Activated gamma-delta T cell (primary cell): Measurements from ENCODE around the gene MAMDC2.

Experiments used
- DNase-seq: peaks from one replicate; lab custom pipeline; 2025; lab: John Stamatoyannopoulos, UW

Gene MAMDC2

DNA sequence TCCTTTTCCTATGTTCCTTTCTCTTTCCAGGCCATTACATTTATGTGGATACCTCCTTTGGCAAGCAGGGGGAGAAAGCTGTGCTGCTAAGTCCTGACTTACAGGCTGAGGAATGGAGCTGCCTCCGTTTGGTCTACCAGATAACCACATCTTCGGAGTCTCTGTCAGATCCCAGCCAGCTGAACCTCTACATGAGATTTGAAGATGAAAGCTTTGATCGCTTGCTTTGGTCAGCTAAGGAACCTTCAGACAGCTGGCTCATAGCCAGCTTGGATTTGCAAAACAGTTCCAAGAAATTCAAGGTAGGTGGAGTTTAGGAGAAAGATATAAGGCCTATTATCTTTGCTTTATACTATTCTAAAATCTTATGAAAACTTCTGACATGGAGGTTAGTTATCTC is 64.5 kb downstream of the MAMDC2 start:
- DNase-seq: no peak

DNA sequence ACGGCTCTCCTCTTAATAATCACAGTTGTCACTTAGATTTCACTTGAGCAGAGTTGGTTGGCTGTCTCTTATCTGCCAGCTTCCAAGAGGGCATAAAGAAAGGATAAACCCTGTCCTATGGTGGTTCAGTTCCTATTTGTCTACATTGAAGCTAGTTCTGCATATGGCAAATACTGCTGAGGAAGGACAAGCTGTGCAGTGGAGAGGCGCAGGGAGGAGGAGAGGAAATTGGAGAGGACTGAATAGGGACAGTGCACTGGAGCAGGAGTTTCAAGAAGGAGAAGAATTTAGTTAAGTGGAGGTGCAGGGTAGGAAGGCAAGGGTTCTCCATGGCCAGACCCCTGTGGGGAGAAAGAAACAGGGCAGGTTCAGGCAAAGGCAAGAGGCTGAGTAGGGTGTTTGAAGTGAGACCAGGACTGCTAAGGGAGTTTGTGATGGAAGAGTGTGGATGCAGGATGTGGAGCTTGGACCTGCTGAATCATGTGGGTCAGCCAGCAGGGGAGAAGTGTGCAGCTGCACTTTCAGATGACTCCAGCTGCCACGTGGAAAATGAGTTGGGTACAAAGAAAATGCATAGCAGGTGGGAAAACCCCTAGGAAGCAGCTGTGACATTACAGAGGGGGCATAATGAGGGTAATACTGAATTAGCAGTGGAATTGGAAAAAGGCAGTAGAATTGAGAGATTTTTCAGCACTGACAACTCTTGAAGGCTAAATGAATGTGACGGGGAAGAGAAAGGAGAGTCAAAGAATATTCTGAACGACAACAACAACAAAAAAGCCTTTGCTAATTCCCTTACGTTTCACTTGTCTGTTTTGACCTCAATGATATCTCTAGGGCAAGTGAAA is 66.8 kb downstream of the MAMDC2 start:
- DNase-seq: no peak

DNA sequence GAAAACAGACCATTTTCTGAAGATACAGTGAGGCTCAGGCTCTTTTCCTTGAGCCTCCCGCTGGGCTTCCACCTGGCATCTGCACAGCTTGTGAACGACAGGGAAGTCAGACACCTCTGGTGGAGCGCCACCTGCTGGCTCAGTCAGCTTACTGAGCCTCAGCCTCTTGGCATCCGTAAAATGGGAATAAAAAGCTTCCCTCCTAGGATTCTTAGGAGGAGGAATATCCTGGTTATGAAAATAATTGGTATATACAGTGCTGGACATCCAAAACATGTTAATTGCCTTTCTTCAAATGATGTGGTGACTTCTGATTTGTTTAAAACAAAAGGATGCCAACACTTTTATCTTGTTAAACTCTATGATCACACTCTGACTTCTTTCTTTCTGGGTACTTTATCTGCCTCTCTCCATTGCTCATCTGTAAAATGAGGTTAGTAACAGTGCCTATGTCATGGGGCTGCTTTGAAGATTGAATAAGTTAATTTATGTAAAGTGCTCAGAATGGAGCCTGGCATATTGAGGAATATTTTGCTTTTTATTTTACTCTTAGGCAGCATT is 67.5 kb downstream of the MAMDC2 start:
- no peak for DNase-seq

DNA sequence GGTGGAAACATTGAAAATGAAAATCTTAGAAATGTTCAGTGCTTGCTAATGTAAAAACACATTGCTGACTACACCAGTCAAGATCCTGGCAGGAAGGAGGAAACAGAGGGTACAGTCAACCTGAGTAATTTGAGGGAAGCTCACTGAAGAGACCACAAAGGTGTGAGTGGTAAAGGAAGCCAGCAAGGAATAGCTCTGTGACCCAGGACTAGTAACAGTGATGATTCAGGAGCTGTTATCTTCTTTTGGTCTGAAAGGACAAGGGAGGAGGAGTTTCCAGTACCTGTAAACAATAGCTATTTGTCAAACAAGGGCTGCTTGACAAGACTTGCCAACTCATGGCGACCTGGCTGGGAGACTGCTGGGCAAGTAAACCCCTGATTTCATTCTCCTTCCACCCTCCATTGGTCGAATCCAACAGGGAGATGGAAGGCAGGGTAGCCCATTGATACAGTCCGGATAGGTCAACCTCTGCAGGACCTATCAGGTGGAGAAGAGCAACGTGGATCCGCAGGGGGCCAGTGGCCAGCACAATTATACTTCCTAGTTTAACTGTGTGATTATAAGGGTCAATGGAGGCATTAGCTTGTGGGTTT is 68.1 kb downstream of the MAMDC2 start:
- DNase-seq: no peak

DNA sequence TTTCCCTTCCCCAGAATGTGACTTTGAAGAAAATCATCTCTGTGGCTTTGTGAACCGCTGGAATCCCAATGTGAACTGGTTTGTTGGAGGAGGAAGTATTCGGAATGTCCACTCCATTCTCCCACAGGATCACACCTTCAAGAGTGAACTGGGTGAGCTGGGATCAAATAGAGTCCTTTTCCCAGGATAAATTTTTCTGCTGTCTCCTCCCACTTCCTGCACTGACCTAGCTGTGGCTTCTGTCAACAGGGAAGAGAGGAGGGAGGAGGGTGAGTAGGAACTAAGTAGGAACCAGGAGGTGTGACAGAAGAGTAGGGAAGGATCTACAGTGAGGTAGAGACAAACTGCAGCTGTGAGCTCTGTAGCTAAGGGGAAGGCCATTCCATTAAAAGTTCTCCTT is 69.3 kb downstream of the MAMDC2 start:
- DNase-seq: no peak

DNA sequence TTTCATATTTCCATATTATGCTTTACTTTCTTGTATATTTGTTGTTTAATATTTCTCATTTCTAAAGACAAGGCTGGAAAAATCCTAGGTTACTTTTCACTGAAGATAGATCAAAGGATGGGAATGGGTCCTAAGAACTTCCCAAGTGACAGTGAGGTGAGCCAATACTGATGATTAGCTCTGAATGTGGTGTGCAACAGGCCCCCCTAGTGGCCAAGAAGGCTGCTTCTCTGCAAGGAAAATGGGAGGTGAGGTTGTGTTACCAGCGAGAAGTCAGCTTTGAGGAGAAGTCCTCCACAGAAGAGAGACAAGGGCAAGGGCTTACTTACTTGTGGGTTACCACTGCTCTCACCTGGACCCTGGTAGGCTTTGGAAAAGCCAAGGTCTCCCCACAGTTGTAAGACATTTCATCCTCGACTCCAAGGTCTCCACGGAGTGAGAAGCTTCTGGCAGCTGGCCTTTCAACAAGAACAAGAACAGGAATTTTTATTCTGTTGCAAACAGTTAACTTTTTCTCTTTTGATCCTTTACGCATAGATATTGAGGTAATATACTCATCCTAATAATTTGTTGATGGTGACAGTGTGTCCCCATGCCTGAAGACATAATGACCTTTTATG is 69.9 kb downstream of the MAMDC2 start:
- DNase-seq: no peak

DNA sequence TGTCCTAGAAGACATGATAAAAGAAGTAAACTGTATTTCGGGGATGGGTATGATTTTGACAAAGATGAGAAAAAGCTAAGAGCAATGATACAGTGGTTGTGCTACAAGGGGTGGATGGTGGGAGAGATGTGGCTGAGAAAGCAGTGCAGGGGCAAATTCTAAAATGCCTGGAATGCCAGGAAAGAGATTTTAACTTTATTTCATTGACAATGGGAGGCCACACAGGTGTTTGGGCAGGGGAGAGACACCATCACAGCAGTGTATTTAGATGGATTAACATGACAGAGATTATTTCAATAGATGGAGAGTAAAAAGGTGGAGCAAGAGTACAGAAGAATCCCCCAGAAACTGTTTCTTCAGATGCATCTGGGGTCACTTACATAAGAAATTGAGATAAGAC is 71.2 kb downstream of the MAMDC2 start:
- no peak for DNase-seq

DNA sequence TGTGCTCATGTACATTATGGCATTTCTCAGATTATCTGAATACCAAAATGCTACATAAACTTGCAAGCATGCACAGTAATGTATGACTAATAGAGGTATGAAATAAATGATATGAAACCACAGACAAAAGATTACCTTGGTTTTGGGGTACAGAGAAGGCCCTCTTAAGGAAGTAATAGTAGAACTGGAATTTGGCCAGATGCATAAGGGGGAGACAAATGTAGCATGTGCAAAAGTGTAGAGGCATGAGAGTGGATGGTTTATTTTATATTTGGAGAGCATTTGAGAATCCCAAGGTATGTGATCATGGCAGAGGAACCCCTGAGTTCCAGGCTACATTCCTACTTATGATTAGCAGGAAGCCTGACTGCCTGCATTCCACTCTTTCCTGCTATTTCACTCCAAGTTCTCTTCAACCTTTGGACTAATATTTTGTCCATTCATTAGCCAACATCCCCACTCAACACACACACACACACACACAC is 74.2 kb downstream of the MAMDC2 start:
- no peak for DNase-seq

DNA sequence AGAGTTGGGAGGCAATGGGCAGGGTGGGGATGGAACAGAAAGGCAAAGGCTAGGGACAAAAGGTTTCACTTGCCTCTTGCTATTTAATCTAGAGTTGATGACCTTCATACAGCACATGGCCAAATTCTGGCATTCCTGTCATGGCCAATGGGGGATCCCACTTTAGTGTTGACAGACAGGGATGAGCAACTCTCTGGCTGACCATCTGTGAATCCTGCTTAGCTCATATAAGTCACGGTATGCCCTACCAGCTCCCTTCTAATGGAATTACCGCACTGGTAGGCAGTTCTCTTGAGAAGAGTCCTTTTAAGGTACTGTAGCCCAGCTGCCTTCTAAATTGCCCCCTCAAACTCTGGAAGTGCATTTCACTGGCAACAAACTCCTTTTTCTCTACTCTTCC is 76.1 kb downstream of the MAMDC2 start:
- DNase-seq: no peak

DNA sequence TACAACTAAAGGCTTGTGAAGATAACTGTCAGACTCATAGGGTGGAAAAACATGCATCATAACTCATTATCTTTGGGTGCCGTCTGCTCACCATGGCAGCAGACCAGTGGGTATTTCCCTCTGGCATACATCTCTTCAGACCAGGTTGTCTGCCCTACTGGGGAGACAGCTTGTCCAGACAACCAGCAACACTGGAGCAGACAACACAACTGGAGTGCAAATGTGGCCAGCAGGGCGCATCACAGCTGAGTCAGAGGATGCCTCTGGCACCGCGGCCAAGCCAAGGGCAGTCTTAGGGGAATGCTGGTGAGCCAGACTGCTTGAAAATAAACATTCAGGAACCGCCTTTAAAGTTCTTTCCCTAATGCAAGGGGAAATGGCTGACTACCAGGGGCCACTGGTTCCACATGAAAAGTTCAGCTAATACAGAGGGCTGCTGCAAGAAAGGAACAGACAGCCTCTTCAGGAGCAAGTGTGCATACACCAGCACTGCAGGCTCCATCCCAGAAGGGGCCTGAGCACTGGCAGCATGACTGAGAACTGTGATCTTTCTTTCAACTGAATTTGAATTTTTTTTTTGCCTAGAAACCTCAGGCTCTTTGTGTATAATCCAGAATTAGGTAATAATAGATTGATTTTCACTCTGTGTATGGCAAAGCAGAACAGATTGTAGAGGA is 77.3 kb downstream of the MAMDC2 start:
- no peak for DNase-seq

DNA sequence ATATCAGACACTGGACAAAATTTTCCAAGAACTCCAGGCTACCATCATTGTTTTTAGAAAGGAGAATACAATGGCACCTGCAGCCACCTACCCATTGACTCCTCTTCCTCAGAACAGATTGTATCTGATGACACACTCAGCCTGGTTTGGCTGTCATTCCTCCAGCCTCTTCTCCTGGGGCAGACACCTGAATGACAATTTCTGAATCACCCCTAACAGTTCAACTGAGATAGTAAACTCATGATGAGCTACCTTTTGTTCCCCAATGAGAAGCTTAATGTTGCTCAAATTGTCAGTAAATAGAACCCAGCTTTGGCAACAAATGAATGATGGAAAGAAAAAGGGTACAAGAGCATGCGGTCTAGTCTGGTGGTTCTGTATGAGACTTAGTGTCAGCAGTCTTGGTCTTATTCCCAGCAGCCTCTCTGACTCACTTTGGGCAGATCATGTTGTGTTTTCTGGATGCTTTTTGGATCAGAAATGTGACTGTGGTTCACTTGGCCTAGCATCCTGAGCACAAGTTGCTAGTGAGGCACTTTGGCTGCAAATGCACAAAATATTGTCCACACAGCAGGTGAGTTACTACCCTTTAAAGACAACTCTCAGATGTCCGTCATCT is 78.3 kb downstream of the MAMDC2 start:
- no peak for DNase-seq

DNA sequence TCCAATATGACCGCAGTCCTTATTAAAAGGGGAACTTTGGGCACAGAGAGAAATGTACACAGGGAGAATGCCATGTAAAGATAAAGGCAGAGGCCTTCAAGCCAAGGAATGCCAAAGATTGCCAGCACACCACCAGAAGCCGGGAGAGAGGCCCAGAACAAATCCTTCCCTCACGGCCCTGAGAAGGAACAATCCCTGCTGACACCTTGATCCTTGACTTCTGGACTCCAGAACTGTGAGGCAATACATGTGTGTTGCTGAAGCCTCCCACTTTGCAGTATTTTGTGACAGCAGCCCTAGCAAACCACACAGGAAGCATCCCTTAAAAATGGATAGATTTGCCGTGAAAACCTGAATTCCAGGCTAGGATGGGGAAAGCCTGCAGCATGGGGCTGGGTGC is 80.0 kb downstream of the MAMDC2 start:
- no peak for DNase-seq

DNA sequence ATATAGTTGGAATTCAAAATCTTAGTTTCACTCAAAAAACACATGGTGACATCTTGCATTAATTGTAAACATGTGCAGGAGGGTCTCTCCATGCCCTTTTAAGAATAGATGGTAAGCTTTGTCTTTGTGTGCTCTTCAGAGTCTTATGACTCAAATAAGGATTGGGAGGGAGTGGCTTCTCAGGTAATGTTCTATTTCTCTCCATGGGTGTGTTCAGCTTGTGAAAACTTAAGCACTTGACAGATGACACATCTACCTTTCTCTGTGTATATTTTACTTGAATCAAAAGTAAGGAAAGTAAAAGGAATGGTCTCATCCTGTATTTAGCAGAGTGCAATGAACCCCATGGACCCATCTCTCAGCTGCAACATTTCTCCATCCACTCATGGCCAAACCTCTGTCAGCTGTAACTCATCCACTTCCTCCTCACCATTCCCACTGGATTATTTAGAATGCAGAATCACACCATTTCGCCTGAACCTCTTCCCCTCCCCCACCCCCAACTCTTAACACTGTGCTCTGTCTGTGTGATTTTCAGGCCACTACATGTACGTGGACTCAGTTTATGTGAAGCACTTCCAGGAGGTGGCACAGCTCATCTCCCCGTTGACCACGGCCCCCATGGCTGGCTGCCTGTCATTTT is 82.1 kb downstream of the MAMDC2 start:
- DNase-seq: no peak

DNA sequence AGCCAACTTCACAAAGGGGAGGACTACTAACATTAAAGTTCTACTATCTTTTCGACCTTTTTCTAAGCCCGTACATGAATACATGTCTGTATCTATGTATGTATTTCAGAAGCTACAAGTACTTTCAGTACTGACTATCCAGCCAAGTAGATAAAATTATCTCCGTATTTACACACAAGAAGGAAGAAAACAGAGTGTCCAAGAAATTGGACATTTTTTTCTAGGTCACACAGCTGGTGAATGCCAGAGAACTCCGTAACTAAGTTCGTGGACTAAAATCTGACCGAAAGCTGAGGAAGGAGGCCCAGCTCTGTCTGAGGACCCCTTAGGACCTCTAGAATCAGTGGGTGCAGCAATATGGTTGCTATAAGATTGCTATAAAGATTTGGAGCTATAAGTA is 83.4 kb downstream of the MAMDC2 start:
- no peak for DNase-seq

DNA sequence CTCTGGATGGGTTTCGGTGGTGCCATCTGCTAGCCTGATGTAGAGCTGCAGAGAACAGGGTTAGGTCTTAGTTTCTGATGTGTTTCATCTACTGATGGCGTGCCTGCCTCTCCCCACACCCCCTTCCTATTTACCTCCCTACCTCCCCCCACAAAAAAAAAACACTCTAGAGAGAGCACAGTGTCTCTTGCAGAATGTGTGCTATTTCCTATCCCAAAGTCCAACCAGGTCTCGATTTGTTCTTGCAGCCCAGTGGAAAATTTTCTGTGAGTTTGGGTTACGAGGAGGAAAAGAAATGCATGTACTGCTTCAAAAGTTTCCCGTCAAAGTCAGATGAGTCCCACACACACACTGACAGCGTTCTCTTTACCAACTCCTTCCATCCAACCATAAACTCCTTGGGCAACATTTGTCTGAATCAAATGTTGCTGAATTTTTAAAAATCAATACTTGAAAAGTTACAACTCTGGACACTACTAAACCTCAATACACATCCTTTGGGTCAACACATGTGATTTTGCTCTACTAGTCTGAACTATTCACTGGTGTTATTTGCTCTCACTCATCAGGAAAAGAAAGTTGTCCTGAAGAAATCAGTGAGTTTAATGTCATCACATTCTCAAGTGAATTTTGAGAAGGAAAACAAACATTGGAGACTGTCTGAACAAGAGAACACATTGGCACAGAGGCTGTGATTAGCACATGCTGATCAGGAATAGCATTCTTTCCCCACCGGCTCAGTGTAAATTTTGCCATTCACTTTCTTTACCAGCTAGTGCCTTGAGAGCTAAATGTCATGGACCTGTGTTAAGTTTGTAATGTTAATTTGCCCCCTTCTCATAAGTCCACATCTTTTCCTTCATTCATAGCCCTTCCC is 84.1 kb downstream of the MAMDC2 start:
- DNase-seq: no peak

DNA sequence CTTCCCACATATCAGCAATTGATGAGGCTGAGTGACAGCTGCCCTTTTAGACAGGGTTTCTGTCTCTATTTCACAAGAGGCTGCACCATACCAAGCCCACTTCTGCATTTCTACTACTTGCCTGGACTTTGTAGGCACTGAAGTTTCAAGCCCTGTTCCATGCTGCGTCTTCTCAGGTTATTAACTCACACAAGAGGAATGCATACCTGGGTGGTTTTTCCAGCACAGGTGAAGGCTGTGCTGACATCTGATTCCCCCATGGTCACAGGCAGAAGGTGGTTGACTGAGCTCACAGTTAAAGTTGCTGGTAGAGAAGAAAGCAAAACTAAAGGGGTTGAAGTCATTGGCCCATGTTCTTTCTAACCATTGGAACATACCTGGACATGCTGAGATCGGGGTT is 86.6 kb downstream of the MAMDC2 start:
- DNase-seq: no peak

DNA sequence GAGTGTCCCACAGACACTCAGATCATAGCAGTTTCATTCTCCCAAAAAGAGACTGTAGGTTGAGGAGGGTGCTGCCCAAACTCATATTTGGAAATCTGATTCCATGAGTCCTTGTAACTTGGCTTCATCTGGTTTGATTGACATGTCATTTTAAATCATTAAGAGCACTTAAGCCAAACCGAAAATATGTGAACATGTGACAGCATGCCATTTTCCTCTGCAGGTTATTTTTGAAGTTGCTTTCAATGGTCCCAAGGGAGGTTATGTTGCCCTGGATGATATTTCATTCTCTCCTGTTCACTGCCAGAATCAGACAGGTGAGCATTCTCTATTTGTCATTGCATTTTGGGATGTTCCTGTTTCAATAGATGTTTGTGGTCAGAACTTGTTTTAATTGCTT is 87.6 kb downstream of the MAMDC2 start:
- no peak for DNase-seq

DNA sequence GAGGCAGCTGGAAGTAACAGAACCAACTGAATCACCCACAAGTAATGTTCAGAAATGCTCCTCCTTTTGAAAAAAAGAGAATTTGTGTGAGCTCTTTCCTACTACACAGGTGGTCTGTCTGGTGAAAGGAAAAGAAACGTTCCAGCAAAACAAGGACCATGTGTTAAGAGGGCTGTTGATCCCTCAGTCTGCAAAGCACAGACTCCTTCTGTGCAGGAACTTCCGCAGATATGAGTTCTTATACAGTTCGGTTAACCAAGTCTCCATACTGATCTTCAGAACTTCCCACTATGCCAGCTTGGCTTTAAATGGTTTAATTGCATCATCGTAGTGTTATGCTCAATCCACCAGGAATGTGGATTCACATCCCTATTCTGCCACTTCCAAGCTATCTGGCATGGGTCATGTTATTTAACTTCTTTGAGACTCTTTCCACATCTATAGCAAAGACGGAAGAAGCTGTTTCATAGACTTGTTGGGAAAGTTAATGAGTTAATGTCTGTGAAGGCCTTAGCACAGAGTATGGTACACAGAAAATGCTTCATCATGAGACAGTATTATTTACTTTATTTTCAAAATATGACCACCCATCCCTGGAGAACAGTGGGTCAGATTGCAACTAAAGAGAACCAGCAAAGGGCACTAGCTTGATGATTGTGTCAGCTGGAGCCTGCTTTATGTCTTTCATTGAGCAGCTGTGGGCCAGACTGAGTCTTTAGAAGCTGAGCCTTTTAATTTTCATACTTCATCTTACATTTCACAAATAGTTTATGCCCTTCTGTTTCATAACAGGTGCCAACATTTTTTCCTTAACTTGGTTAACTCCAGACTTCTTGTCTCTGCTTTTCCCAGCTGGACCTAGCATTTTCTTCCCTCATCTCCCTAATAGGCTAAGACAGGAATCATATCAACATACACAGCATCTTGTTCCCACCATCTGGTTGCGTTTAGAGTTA is 89.9 kb downstream of the MAMDC2 start:
- DNase-seq: no peak

DNA sequence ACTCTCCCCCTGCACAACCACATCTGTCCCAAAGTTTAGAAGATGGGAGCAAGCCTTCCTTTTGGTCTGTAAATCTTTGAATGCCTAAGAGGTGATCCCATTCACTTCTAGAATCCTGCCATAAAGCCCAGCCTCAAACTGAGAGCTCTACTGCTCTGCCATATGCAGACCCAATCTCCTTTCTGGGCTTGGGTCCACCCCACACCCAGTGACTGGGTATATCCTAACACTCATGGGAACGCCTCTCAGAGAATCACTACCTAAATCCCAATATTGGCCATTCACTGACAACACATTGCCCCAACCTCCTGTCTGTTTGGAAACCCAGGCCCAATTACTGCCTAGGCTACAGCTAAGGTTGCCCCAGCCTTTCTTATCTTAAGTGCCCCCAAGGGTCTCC is 90.7 kb downstream of the MAMDC2 start:
- DNase-seq: no peak
